Skeletal muscle tissue (tissue), 5 donors: ENCODE results near the gene NGLY1. TPM values are rescaled to one million over a fixed set of nuclear protein-coding genes. Genes with fewer than 3 reads are reported as not detected.

Experiments used
- H3K27ac ChIP-seq: one replicate; pipeline ENCODE4 v1.7.0; 2013; ENCODE audit warnings: mild to moderate bottlenecking, low read depth, low read length, inconsistent platforms
- H3K27me3 ChIP-seq, 3 donors: one replicate each; pipeline ENCODE4 v1.7.0; 2013; ENCODE audit warnings: low read length in 3 of 3; ENCODE audit not compliant: control insufficient read depth in 3 of 3, insufficient read depth in 3 of 3
- H3K36me3 ChIP-seq, 3 donors: one replicate each; pipeline ENCODE4 v1.7.0; 2013; ENCODE audit warnings: low read length in 3 of 3; ENCODE audit not compliant: control insufficient read depth in 3 of 3, insufficient read depth in 3 of 3
- H3K4me1 ChIP-seq, 3 donors: one replicate each; pipeline ENCODE4 v1.7.0; 2013; ENCODE audit warnings: low read length in 3 of 3, mild to moderate bottlenecking in 3 of 3; ENCODE audit not compliant: control insufficient read depth in 3 of 3, insufficient read depth in 3 of 3
- H3K4me3 ChIP-seq, 3 donors: one replicate each; pipeline ENCODE4 v1.7.0; 2013; ENCODE audit warnings: low read length in 3 of 3
- H3K9ac ChIP-seq, 3 donors: one replicate each; pipeline ENCODE4 v1.7.0; 2013; ENCODE audit warnings: low read length in 3 of 3, mild to moderate bottlenecking in 3 of 3, moderate library complexity in 2 of 3, low read depth in 1 of 3
- H3K9me3 ChIP-seq, 3 donors: one replicate each; pipeline ENCODE4 v1.7.0; 2013; ENCODE audit warnings: low read length in 3 of 3; ENCODE audit not compliant: control insufficient read depth in 3 of 3
- small RNA-seq: library from RNA; depleted of rRNA; stranded (forward); fragments of <200 nt; gene quantifications from one replicate; pipeline ENCODE3, GENCODE V24; 2014
- total RNA-seq: library from RNA; depleted of rRNA; stranded (reverse); fragments of >200 nt; gene quantifications from one replicate; pipeline ENCODE4 v1.2.3, GENCODE V29; 2014
- donor health status: Osteomylitis.

Gene NGLY1
- total RNA-seq, 1 donor from 2014 or later: 45.9 TPM

- Histone ChIP-seq H3K9ac (no peak overlapping the region), H3K4me3 (no peak overlapping the region), H3K27me3 (no peaks in the 10 kb centered on the region), H3K27ac (no peak overlapping the region), H3K36me3 (no peaks in the 10 kb centered on the region), H3K9me3 (no peaks in the 10 kb centered on the region), H3K4me1 (no peaks in the 10 kb centered on the region)
These were observed 108.6 kb downstream of the NGLY1 start for GRCh38 chr3:25674670-25675069.

GRCh38 chr3:25673738-25674298, 109.4 kb downstream of the NGLY1 start:
- Histone ChIP-seq H3K4me1 (no peaks in the 10 kb centered on the region), H3K9ac (no peak overlapping the region), H3K27ac (no peak overlapping the region), H3K36me3 (no peaks in the 10 kb centered on the region), H3K4me3 (no peak overlapping the region), H3K9me3 (no peaks in the 10 kb centered on the region), H3K27me3 (no peaks in the 10 kb centered on the region)

Small RNAs within 50 kb of the gene (small RNA-seq; reads per million reads assigned to genes)
- gene CRIP1P2: not detected

Other genes with a start within 250 kb of the NGLY1 start
- 75.2 TPM for gene TOP2B, start 118.5 kb downstream of the NGLY1 start, total RNA-seq
- gene OXSM, start 6.6 kb upstream of the NGLY1 start, total RNA-seq: 6.3 TPM